Measurements from ENCODE around the gene NTNG2. TPM values are rescaled to one million over a fixed set of nuclear protein-coding genes. Genes with fewer than 3 reads are reported as not detected.

Gene NTNG2
- total RNA-seq, 1 donor from 2014 or later, result 3.5 TPM

- DNase-seq (ENCODE audit: low spot score), result no peak
Measured at GRCh38 chr9:132147331-132147730, 14.5 kb upstream of the NTNG2 start.

DNA sequence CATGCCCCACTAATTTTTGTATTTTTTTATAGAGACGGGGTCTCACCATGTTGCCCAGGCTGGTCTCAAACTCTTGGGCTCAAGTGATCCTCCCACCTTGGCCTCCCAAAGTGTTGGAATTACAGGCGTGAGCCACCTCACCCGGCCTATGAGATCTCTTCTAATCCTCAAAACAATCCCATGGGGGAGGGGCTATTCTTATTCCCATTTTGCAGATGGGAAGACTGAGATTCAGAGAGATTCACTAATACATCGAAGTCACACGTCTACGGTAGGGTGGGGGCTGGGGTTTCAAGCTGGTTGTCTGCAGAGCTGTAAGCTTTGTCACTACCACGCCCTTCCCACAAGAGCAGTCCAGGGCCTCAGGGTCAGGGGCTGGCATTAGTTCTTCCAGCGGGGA lies 14.0 kb upstream of the NTNG2 start:
- no peak for DNase-seq (ENCODE audit: low spot score)

DNA sequence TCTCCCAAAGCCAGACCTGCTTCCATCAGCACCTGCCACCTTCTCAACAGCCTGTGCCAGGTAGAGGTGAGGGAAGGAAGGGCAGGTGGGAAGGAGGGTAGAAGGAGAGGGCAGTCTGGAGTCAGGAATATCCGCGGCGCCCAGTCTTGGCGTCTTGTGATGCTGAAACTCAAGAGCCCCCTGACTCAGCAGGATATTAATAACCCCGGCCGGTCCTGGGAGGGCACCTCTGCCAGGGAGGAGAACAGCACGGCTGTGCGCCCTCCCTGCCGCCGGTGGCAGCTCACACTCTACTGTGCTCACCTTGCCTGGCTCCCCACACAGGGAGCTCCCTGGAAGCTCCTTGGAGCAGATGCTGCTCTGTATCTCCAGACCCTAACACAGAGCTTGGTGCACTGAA lies 11.6 kb upstream of the NTNG2 start:
- DNase-seq (ENCODE audit: low spot score), result no peak

DNA sequence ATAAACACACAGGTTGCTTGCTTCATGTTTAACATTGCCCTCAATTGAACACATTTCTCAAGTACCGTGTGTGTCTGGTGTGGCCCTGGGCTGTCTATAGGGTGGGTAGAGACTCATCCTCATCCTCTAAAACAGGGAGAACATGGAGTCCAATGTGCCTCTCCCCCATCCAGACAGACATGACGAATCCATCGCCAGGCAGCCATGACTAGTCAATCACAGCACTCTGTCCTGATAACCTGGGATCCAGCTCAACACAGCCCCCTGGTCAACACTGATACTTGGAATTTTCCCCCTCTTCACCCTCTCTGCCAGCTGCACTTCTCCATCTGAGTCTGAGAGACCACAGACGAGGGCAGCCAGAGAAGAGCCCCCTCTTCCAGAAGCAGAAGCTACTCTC lies 10.7 kb upstream of the NTNG2 start:
- no peak for DNase-seq (ENCODE audit: low spot score)

DNA sequence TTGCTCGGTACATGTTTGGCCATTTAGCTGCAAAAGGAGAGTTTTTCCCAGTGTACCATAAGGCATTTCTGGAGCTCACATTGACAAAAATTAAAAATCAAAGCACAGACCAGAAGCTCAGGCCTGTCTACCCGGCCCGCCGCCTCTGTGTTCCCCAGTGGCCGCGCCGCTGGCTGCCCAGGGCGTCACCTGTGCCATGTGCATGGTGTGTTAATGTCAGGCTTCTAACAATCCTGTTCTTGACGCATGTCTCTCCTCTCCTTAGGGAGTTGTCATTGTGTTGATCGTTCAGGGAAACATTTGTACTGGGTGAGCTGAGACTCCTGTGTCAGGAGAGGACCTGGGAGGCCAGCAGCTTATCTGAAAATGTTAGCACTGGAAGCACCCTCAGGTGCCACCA lies 9.6 kb upstream of the NTNG2 start:
- DNase-seq (ENCODE audit: low spot score), result no peak

DNA sequence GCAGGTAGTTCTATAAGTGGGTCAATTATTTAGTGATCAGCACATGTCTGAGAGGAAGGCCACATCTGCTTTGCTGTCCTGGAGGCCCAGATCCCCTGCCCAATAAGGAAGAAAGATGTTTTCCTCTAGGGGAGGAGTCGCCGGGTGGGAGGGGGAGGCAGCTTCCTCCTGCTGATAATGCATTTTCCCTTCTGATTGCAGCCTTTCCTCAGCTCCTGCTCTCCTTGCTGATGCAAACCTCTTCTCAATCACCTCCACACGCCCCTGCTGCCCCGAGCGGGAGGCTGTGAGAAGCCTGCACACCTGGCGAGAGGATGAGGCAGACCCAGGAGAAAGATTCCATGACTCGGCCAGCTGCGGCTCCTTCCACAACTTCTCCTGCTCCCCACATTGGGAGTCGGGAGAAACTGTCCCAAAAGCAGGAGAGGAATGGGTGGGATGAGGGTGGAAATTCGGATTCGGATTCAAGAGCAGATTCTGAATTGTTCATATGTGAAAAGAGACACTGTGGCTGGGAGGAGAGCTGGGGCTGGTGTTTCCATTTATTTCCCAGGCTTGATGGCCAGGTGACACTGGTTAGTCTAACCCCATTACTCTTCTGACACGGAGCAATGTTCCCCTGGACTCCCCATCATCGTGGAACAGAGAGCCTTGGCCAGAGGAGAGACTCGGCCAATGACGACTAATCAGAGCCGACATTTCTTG lies 6.8 kb upstream of the NTNG2 start:
- DNase-seq (ENCODE audit: low spot score), result no peak

- no peak for DNase-seq (ENCODE audit: low spot score)
Measured at GRCh38 chr9:132155568-132155895, 6.3 kb upstream of the NTNG2 start.

DNA sequence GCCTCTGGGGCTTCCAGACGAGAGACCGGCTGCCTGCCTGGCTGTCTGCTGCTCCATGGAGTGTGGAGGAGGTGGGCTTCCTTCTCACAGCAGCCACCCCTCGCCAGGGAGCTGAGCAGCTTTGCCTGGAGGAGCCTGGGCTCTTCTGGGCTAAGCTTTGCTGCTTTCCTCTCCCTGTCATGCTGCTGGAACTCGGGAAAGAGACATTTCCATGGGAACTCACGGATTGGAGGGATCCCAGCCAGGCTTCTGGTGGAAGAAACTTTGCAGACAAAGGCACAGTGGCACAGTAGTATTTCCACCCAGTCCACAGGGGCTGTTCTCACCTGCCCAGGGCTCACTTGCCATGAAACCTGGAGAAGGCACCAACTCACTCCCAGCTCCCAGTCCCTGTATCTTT lies 5.6 kb upstream of the NTNG2 start:
- no peak for DNase-seq (ENCODE audit: low spot score)

- DNase-seq (ENCODE audit: low spot score), result no peak
Measured at GRCh38 chr9:132157347-132158116, 4.3 kb upstream of the NTNG2 start.

- peak; percentile 21 for DNase-seq (ENCODE audit: low spot score)
Measured at GRCh38 chr9:132160802-132161742, 786 bp upstream of the NTNG2 start.

DNA sequence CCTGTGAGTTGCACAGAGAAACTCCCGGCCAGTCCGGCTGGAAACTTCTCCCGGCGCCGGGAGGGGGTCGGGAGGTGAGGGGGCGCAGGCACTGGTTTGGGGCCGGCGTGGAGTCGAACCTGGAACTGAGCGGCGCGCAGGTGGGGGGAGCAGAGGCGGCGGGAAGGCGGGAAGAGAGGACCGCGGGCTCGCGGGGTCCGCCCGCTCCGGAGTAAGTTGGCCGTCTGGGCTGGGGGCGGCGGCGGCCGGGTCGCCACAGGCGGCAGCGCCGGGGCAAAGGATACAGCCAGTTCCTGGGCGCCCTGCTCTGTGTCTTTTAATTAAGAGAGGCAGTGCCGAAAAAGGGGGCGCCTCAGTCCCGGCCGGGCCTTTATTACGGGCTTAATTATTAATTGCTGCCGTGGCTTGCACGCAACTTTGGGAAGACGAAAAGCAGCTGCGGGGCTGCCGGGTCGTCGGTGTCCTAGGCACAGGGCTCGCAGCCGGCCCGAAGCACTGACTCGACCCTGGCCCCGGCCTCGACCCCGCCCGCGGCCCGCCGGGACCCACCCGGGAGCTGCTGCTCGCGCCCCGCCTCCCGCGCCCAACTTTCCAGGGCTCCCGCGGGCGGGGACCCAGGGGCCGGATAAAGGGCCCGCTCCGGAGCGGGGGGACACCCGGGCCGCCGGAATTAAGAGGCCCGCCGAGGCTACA lies 1.1 kb downstream of the NTNG2 start:
- no peak for DNase-seq (ENCODE audit: low spot score)

GRCh38 chr9:132163457-132163875 lies 1.6 kb downstream of the NTNG2 start:
- DNase-seq (ENCODE audit: low spot score), result no peak

- no peak for DNase-seq (ENCODE audit: low spot score)
Measured at GRCh38 chr9:132163876-132164603, 2.2 kb downstream of the NTNG2 start.

- peak; percentile 75 for DNase-seq (ENCODE audit: low spot score)
Measured at GRCh38 chr9:132164604-132165362, 2.9 kb downstream of the NTNG2 start.

GRCh38 chr9:132166599-132166998 lies 4.7 kb downstream of the NTNG2 start:
- no peak for DNase-seq (ENCODE audit: low spot score)

GRCh38 chr9:132167192-132167591 lies 5.3 kb downstream of the NTNG2 start:
- DNase-seq (ENCODE audit: low spot score), result no peak

DNA sequence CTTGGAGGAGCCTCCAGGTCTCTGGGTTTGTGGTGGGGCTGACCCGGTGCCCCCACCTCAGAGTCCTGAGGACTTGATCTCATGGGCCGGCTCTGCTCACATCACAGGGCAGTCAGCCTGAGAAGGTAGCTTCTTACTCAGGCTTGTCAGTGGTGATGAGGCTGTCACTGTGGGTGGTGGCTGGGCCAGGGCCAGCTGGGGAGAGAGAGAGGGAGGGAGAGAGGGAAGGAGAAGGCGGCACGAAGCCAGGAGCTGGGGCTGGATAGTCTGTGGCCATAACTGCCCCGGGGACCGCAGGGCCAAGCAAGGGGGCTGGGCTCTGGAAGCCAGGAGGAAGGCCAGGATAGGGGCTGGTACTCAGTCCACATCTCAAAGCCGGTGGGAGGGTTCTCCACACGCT lies 6.5 kb downstream of the NTNG2 start:
- no peak for DNase-seq (ENCODE audit: low spot score)

DNA sequence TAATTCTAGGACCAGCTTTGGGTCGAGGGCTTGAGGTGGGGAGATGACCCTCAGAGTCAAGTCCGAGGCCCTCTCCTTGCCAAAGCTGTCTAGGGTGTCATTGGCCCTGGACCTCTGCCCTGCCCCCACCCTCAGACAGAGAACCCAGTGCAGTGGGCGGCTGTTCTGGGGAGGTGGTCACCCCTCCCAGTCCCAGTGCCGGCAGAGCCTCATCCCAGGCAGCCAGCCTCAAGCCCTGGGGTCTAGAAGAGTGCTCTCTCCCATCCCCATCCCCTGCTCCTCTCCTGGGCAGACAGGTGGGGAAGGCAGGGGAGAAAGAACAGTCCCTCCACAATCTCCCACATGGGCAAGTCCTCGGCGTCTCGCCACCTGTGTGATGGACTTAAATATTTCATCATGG lies 7.0 kb downstream of the NTNG2 start:
- DNase-seq (ENCODE audit: low spot score), result no peak

- peak; percentile 30 for DNase-seq (ENCODE audit: low spot score)
Measured at GRCh38 chr9:132169672-132170392, 8.0 kb downstream of the NTNG2 start.

GRCh38 chr9:132171702-132172101 lies 9.8 kb downstream of the NTNG2 start:
- no peak for DNase-seq (ENCODE audit: low spot score)
